GM19397 (cell line): Measurements from ENCODE around the gene IRGQ.
"Not testable (repeated sequence)": the region's sequence is repeated elsewhere in the genome, so short reads cannot be mapped to it uniquely, and the experiment has no call there.

Source experiments
- ATAC-seq: cut with Tn5 transposase; IDR thresholded peaks from one replicate; pipeline ENCODE4 v1.9.1; 2021; ENCODE audit warnings: mild to moderate bottlenecking, moderate library complexity; ENCODE audit not compliant: unreplicated experiment

The IRGQ gene, protein sequence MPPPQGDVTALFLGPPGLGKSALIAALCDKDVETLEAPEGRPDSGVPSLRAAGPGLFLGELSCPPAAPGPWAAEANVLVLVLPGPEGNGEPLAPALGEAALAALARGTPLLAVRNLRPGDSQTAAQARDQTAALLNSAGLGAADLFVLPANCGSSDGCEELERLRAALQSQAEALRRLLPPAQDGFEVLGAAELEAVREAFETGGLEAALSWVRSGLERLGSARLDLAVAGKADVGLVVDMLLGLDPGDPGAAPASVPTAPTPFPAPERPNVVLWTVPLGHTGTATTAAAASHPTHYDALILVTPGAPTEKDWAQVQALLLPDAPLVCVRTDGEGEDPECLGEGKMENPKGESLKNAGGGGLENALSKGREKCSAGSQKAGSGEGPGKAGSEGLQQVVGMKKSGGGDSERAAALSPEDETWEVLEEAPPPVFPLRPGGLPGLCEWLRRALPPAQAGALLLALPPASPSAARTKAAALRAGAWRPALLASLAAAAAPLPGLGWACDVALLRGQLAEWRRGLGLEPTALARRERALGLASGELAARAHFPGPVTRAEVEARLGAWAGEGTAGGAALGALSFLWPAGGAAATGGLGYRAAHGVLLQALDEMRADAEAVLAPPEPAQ

DNA sequence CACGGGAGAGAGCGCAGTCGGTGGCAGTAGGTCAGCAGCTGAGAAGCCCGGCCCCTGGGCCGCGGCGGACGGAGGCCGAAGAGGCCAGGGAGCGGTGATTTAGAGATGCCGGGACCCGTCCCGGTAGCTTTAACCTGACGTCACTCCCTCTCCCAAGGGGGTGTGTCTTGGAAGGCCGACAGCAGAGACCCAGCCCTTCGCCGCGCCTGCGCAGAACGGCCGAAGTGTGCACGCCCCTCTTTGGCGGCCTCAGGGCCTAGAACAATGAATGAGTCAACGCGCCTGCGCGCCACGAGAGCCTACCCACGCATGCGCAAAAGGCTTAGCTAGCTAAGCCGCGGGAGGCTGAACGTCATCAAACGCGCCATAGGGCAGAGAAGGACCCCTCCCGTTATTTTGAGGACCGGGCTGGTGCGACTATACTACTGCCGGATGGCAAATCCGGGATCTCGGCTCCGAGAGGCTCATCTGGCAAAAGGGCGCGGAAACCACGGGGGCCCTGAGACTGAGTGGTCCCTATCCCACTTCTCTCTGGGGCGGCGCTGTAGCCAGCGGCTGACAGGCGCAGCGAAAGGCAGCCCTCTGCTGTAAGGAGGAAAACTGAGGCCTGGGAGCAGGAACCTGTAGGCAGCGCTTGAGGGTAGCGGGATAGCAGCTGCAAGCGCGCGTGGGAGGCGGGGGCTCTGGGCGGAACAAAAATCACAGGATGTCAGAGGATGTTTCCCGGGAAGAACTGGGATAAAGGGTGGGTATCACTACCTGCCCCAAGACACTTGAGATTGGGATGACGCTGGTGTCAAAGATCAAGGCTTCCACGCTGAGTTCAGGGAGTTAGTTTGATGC, at the start of gene IRGQ, which contains the start of gene ZNF576:
Gene IRGQ (minus strand): TSS at position 136 of the 843 bp plus-strand sequence. CDS start 796 bp downstream, outside the sequence.
Gene ZNF576 (plus strand): TSS at position 597 of the 843 bp plus-strand sequence. CDS start 514 bp downstream, outside the sequence.
- peak; percentile 86 for ATAC-seq

DNA sequence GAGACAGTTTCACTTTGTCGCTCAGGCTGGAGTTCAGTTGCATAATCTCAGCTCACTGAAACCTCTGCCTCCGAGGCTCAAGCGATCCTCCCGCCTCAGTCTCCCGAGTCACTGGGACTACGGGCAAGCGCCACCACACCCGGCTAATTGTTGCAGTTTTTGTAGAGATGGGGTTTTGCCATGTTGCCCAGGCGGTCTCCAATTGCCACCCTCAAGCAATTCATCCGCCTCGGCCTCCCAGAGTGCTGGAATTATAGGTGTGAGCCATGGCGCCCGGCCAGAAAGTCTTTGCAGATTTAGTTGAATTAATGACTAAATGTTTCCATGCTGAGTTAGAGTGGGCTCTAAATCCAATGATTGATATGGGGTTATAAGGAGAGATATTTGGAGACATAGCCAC, 48.2 kb upstream of the IRGQ start:
- no peak for ATAC-seq

DNA sequence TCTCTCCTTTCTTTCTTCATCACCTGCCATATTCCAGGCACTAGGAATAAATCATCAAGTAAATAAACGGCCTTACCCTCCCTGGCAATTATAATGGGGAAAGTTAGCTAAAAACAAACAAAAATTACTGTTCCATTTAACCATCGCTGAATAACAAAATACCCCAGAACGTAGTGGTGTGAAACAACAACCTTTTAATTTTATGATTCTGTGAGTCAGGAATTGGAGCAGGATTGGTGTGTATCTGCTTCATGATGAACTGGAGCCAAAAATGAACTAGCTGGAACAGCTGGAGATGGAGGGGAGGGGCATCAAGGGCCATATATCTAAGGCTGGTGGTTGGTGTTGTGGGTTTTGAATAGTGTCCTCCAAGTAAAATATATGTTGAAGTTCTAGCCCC, 47.4 kb upstream of the IRGQ start:
- no peak for ATAC-seq

DNA sequence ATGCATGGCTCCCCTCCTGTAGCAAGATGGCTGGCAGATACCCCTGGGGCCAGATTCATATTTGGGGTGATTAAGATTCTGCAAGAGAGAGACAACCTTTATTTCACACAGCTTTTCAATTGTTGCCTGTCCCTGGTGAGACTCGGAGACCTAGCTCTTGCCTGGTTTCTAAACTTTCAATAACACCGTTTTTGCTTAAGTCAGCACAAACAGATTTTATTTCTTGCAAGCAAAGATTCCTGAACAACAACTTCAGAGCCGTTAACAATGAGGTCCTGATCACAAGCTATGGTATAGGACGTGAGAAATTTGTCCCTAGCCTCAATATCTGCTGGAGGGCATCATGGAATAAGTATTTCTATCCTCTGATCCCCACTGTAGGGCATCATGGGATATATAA, 46.6 kb upstream of the IRGQ start:
- no peak for ATAC-seq

DNA sequence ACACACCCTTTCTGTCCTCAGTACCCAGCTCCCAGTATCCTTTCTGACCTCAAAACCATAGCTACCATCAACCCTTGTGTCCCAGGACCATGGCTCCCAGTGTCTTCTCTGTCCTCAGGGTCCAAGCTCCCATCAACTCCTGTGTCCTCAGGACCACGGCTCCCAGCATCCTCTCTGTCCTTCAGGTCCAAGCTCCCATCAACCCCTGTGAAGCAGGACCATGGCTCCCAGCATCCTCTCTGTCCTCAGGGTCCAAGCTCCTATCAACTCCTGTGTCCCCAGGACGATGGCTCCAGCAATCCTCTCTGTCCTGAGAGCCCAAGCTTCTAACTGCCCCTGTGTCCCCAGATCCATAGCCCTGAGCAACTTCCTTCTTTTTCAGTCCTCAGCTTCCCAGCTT, 45.4 kb upstream of the IRGQ start:
- ATAC-seq: no peak

DNA sequence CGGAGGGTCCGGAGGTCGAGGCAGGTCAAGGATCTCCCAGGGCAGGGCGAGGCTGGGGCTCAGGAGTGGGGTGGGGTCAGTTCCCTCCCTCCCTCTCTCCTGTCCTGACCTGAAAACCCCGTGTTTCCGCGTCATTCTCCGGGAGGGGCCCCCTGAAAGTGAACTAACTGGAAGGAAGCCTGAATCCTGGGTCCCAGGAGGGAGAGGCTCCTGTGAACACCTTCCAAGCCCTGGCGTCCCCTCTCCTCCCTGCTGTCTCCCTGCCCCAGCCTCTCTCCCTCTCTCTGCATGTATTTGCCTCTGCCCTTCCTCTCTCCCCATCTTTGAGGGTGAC, 44.5 kb upstream of the IRGQ start:
- ATAC-seq: no peak

DNA sequence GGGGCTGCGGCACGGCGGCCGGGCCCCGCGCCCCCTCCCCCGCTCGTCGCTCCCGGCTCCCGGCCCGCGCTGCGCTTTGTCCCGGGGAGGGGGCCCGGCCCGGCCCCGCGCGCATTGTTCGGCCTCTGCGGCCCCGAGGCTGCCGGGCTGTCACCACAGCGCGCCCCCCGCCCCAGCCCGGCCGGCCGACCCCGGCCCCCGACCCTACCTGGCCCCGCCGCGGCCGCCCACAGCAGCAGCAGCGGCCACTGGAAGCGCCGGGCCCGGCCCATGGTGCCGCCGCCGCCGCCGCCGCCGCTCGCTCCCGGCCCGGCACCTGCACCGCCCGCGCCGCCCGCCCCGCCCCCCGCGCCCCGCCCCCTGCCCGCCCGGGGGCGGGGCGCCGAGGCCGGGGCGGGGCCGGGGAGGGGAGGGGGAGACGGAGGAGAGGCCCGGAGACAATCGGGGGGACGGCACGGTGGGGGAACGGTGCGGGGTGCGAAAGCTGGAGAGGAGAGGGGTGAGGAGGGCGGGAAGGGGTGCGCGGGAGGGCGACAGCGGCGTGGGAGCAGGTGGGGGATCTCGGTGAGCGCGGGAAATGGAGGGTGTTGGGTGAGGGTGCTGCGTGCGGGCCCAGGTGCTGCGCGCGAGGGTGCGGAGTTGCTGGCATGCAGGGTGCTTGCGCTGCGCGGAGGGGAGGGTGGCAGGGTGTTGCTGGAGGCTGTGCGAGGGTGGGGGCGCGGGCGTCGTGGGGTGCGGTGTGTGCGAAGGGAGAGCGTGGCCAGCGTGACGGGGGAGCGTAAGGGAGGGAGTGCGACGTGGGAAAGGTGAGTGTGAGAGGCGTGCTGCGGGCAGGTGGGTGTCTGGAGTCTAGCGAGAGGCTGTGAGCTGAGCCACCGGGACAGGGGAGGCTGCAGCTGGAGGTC, 43.8 kb upstream of the IRGQ start, which contains the start of gene CADM4:
Gene CADM4 (minus strand): TSS at position 332 of the 905 bp plus-strand sequence. CDS start 60 bp downstream, at position 272.
- ATAC-seq: no peak

DNA sequence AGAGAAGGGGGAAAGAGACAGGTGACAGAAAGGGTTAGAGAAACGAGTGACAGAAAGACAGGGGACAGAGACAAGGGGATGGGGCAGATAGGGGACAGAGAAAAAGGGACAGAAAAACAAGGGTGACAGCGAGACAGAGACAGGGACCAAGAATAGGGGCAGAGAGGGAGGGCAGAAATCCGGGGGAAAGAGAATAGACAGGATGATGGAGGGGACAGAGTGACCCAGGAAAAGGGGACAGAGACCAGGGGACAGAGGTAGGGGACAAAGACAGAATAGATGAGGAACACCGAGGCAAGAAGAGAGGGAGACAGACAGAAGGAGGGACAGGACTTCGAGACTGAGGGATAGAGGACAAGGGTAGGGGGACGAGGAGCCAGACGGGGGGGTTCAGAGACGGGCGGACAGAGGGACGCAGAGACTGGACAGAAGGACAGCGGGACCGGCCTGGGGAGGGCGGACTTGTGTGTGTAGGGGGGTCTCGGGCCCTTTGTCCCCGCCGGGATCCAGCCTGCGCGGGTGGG, 43.1 kb upstream of the IRGQ start:
- no peak for ATAC-seq

DNA sequence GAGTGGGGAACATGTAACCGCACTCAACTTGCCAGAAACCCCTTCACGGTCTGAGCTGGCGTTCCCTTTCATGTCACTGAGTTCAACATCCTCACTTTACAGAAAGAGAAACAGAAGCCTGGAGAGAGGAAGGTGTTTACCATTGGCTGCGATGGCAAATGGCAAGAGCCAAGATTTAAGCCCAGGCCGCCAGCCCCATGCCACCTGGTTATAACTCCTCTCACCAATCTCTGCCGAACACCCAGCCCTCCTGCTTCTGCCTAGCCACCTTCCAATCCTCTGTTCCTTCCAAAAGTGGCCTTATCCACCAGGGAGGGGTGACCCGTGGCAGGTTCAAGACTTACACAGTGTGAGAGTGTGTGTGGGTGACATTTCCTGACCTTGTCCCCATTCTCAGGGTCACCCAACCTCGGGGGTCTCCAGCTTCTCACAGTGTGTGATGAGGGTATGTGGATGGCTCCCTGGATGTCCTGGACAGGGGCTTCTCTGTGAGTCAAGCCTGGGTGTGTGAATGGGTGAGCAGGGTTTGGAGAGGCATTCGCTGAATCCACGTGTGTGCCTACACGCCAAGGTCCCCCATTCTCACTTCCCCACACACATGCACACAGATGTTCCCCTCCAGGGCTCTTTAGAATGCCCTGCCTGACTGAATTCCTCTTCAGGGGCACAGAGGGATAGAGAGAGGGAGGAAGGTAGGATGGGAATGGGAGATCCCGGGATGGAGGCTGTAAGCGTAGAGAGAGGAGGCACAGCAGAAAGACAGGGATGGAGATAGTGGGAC, 42.5 kb upstream of the IRGQ start:
- ATAC-seq: no peak

DNA sequence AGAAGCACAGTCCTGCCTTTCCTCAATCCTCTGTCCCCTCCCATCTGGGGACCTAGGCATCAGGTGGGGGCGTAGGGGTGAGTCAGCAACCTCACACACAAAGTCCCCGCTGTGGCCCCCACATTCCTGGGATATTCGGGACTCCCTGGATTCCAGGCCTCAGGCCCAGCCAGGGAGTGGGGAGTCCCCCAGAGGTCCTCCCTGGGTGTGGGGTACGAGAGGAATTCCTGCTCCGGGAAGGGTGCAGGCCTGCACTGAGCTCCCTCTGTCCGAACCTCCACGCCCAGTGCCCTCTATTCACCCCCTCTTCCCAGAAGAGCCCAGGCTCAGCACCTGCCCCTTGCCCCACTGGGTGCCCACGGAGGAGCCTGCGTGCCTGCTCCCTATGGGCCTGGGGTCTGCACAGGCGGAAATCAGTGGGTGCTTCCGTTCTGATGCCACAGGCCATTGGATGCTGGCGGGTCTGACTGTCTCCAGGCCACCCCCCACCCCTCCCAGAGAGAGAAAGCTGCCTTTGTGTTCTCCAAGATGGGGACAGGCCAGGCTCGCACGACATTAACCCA, 40.3 kb upstream of the IRGQ start:
- ATAC-seq: no peak

DNA sequence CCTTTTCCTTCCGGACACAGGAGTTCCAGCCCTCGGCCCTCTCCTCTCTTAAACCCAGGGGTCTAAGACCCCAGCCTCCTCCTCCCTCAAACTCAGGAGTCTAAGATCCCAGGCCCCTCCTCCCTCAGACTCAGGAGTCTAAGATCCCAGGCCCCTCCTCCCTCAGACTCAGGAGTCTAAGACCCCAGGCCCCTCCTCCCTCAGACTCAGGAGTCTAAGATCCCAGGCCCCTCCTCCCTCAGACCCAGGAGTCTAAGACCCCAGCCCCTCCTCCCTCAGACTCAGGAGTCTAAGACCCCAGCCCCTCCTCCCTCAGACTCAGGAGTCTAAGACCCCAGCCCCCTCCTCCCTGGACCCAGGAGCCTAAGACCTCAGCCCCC, 39.6 kb upstream of the IRGQ start:
- not testable (repeated sequence) for ATAC-seq

DNA sequence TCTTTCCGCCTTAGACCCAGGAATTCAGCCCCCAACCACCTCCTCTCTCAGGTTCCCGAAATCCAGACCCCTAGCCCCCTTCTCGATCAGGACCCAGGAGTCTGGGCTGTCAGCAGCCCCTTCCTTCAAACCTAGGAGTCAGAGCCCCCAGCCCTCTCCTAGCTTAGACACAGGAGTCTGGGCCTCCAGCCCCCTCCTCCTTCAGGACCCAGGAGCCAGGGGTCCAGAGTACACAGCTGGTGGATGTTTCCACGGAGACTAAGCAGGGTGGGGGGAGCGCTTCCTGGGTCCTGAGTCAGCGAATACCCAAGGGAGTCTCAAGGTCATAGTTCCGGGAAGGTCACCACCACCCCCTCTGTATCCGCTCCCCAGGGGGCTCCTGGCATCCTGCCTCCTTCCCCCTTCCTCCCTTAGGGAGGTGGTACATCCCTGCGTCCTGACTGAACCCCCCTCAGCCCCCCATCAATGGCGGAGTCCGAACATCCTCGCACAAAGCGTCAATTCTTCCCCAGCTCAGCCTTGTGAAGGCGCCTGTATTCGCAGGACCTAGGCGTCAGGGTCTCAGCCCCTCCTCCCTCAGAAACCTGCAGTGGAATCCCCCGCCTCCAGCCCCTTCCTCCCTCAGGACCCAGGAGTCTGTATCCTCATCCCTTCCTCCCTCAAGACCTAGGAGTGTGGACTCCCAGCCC, 39.1 kb upstream of the IRGQ start:
- ATAC-seq: no peak

DNA sequence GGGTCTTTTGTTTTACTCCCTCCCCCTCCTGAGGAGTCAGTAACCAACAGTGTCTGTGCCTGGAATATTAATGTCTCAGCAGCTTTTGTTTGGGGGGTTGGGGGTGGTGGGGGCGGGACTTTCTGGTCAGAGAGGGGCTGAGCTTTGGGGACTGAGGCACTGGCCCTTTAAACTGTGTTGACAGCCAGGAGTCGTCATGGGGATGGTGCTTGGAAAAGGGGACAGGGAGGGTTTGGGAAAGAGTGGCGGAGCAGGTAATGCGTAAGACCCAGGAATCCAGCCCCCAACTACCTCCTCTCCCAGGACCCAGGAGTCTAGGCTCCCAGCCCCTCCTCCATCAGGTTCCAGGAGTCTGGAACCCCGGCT, 38.6 kb upstream of the IRGQ start:
- ATAC-seq: no peak

DNA sequence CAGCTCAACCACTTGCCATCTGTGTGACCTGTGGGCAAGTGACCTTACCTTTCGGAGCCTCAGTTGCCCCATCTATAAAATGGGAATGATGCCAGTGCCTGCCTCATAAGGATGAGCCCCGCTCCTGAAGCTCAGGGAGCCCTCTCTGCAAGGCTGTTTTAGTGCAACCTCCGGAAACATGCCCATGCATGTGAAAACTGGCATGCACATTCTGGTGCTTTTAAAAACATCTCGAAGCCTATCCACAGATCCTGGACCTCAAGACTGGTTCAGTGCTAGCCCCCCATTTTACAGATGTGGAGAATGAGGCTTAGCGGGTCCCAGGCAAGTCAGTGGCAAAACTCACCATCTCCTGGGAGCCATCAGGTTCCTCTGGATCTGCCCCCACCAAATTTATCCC, 38.1 kb upstream of the IRGQ start:
- ATAC-seq: no peak

DNA sequence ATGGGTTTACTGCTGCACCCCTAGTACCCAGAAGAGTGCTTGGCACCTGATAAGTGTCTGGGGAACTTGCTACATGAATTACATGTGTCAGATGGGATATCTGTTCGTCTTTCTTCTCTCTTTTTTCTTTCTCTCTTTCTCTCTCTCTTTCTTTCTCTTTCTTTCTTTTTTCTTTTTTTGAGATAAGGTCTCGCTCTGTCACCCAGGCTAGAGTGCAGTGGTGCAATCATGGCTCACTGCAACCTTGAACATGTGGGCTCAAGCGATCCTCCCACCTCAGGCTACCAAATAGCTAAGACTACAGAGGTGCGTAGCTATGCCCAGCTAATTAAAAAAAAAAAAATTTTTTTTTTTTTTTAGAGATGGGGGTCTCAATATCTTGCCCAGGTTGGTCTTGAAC, 37.6 kb upstream of the IRGQ start:
- no peak for ATAC-seq

DNA sequence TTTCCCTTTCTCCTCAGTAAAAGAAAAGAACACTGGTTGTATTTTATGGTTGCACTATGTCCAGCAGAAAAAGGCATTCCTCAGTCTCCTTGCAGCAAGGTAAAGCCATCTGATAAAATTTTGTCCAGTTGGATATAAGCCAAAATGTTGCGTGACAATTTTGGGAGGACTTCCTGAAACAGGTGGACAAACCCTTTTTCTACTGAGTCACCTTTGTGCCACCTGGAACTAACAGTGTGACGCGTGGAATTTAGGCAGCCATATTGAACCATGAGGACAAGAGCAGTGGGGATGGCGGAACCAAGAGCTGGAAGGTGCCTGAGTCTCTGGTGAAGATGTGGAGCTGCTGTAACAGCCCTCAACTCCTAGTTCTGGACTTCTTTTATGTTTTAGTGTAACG, 35.6 kb upstream of the IRGQ start:
- ATAC-seq: no peak

DNA sequence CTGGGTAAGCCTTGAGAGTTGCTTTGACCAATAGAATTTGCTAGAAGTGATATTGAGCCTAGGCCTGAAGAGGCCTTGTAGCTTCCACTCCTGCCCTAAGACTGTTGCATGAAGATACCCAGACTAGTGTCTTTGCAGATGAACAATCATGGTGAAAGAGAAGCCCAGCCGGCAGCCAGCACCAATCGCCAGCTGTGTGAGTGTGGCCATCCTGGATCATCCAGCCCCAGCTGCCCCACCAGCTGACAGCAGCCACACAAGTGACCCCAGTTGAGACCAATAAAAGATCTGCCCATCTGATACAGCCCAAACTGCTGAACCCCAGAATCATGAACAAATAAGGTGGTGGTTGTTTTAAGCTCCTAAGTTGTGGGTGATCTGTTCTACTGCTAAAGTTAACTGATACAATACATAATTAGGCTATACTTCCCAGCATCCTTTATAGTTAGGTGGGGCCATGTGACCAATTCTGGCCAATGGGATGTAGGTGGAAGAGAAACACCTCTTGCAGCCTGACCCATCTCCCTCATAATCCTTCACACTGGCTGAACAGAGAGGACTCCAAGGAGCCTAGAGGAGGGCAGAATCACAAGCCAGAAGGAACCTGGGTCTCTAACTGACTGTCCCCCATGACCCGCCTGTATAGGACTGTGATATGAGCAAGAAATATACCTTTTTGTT, 32.9 kb upstream of the IRGQ start:
- ATAC-seq: no peak

DNA sequence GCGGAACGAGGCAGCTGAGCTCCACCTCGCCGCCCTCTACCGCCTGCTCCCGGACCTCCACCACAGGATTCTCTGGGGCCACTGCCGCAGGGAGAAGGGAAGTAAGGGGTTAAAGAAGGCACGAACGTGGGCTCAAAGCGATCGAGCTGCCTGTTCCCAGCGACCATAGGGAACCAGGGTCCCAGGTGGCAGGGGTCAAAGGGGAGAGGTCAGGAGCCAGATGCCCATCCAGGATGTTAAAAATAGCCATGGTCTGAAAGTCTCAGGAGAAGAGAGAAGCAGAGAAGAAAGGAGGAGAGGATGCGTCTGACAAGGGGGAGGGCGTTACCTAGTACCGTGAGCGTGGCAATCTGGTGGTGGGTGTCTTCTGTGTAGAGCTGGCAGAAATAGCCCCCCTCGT, 30.9 kb upstream of the IRGQ start:
- no peak for ATAC-seq
